ENCODE results near the gene CAMK4. TPM values are rescaled to one million over a fixed set of nuclear protein-coding genes. Genes with fewer than 3 reads are reported as not detected.

CAMK4 gene
- total RNA-seq, 8 experiments from 2014 or later = 0.24 to 12.1 (median 8.7) TPM

GRCh38 chr5:111223101-111223786 is 940 bp upstream of the CAMK4 start:
- Histone ChIP-seq H3K27ac (peak overlapping the region in 1 of 2 donors; percentile 71), H3K4me1 (replicated peaks in 1 of 2) (peaks cover 0 to 2% of the 10 kb centered on the region in 2 donors), H3K4me3 (peak overlapping the region; percentile 55 to 71 (median 60))
- WGBS, 10 experiments = 23 to 100% (median 82%) methylated on average over 1 to 5 of the region's 8 CpGs
- no peak for ATAC-seq (replicated peaks in 6 of 8)
- in situ Hi-C loops (cut with MboI; ENCODE audit: low pct_unique_long_range_greater_than_20kb in 2 of 9, low sequenced_read_pairs in 9 of 9, unreplicated experiment in 9 of 9) = no loop called here

DNA sequence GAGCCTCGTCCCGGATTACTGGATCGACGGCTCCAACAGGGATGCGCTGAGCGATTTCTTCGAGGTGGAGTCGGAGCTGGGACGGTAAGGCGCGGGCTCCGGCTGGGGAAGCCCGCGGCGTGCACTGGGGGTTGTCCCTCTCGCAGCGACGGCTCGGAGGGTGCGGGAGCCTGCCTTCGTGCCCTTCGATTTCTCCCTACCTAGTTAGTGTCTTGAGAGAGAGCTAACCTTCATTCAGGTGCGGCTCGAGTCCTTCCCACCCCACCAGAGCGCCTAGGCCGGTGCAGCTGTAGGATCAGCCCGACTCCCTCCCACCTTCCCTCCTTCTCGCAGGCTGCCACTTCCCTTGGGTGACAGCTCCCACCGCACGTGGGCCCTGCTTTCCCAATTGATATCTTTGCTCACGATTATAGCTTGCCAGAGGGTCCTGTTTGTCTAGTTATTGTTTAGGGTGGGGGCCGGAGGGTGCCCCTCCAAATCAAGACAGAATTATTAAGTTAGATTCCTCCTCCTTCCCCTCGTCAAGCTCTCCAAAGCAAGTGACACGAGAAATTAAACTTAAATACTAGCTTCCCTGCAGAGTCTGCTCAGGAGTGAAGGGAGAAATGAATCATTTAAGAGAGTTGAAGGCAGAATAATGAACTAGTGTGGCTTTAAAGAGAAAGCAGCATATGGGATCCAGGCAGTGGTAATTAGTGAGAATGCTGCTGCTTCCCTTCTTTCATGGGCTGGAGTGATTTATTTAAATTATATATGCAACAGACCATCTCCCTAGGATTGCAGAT is 569 bp downstream of the CAMK4 start:
- peaks cover 0 to 2% of the 10 kb centered on the region in 2 donors for H3K4me1 ChIP-seq (replicated peaks in 1 of 2)
- ATAC-seq (replicated peaks in 6 of 8) = peak in 4 of 8 experiments; percentile 0 to 4 (median 1)
- in situ Hi-C loops (cut with MboI; ENCODE audit: low pct_unique_long_range_greater_than_20kb in 2 of 9, low sequenced_read_pairs in 9 of 9, unreplicated experiment in 9 of 9) = no loop called here
- H3K4me3 ChIP-seq = peak overlapping the region; percentile 55 to 71 (median 60)
- WGBS, 10 experiments = 0 to 22% (median 0%) methylated on average over 1 to 16 of the region's 34 CpGs; no CpG with 5 or more reads in 3 of the 10 experiments
- H3K27ac ChIP-seq = peak overlapping the region in 1 of 2 donors; percentile 17

DNA sequence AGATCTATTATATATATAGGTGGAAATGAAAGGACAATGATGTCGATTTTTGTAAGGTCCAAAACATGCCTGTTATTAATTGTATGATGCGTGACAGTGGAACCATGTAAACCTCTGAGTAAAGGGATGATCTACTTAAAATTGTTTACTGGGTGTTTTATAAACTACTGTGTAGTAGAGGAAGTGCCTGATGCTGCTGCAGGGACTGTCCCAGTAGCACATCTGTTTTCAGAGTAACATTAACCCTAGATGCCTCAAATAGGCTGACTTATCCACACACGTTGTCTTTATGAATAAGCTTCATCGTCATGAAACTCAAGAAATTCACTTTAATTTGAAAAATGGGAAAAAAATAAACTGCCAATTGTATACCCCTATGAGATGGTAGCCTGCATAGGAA is 1.7 kb downstream of the CAMK4 start:
- no peak overlapping the region for H3K27ac ChIP-seq
- peak overlapping the region in 1 of 5 donors; percentile 2 for H3K4me3 ChIP-seq
- in situ Hi-C loops (cut with MboI; ENCODE audit: low pct_unique_long_range_greater_than_20kb in 2 of 9, low sequenced_read_pairs in 9 of 9, unreplicated experiment in 9 of 9) = no loop called here
- 66 to 100% (median 78%) methylated on average over 1 to 4 of the region's 4 CpGs; no CpG with 5 or more reads in 2 of the 10 experiments for WGBS, 10 experiments
- no peak for ATAC-seq (replicated peaks in 6 of 8)
- peaks cover 0 to 2% of the 10 kb centered on the region in 2 donors for H3K4me1 ChIP-seq (replicated peaks in 1 of 2)

GRCh38 chr5:111226556-111226955 is 2.4 kb downstream of the CAMK4 start:
- Histone ChIP-seq H3K4me1 (replicated peaks in 1 of 2) (peaks cover 0 to 2% of the 10 kb centered on the region in 2 donors), H3K4me3 (no peak overlapping the region), H3K27ac (no peak overlapping the region)
- no peak for ATAC-seq (replicated peaks in 6 of 8)
- in situ Hi-C loops (cut with MboI; ENCODE audit: low pct_unique_long_range_greater_than_20kb in 2 of 9, low sequenced_read_pairs in 9 of 9, unreplicated experiment in 9 of 9) = no loop called here
- 61 to 100% (median 92%) methylated on average over 3 to 6 of the region's 6 CpGs for WGBS, 10 experiments

DNA sequence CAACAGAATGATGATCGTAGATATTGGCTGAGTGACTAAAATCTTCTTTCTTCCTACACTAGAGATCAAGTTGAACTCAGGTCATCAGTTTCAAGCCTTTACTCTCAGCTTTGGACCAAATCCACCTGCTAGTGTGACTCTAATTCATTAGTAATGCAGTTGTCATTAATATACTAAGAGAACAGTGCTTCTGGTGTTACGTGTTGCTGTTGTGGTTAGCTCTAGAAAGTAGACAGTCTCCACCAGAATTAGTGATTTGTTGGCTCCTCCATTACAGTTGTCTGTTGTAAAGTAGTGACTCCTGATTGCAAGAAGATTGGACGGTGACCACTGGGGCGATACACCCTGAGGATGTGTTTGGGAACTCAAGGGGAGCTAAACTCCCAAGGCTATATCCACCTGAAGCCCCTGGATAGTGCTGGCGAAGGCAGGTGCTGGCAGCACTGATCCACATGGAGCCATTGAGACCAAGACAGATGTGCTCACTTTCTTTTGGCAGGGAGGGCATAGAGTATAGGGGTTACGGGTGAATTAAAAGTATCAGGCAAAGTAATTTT is 3.1 kb downstream of the CAMK4 start:
- no peak overlapping the region for H3K4me3 ChIP-seq
- no peak overlapping the region for H3K27ac ChIP-seq
- 58 to 100% (median 95%) methylated on average over 1 to 6 of the region's 6 CpGs; no CpG with 5 or more reads in 2 of the 10 experiments for WGBS, 10 experiments
- ATAC-seq (replicated peaks in 6 of 8) = no peak
- in situ Hi-C loops (cut with MboI; ENCODE audit: low pct_unique_long_range_greater_than_20kb in 2 of 9, low sequenced_read_pairs in 9 of 9, unreplicated experiment in 9 of 9) = no loop called here
- H3K4me1 ChIP-seq (replicated peaks in 1 of 2) = peaks cover 0 to 2% of the 10 kb centered on the region in 2 donors

GRCh38 chr5:111227801-111228200 is 3.6 kb downstream of the CAMK4 start:
- in situ Hi-C loops (cut with MboI; ENCODE audit: low pct_unique_long_range_greater_than_20kb in 2 of 9, low sequenced_read_pairs in 9 of 9, unreplicated experiment in 9 of 9) = no loop called here
- H3K4me3 ChIP-seq = no peak overlapping the region
- 0 to 100% (median 70%) methylated on average over 1 to 4 of the region's 4 CpGs for WGBS, 10 experiments
- H3K4me1 ChIP-seq (replicated peaks in 1 of 2) = peaks cover 0 to 2% of the 10 kb centered on the region in 2 donors
- H3K27ac ChIP-seq = no peak overlapping the region
- no peak for ATAC-seq (replicated peaks in 6 of 8)

DNA sequence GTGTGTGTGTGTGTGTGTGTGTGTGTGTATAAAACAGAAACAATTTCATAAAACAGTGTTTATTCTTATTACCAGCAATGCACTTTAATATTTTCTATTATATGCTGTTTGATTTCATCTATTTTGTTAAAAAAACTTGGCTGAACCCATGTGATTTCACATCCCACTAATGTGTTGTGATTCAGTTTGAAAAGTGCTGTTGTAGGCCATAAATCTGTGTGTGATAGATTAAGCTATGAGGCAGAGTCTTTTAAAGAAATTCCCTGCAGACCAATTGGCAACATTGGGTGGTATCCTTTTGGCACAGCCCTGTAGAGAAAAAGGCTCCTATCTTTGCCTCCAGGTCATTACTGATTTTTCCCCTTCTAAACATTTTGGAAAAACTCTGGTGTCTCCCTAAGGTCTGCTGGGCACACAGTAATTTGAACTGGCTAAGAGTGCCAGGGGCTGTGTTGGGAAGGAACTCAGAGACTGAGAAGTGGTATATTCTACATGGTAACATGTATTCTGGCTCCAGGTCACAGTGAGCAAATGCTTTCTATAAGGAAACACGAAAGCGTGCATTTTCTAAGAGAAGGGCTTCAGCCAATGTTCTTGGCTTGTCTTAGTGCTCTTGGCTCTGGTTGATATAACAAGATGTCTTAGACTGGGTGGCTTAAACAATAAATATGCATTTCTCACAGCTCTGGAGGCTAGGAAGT is 4.5 kb downstream of the CAMK4 start:
- Histone ChIP-seq H3K4me3 (no peak overlapping the region), H3K27ac (no peak overlapping the region), H3K4me1 (replicated peaks in 1 of 2) (no peaks in the 10 kb centered on the region)
- no peak for ATAC-seq (replicated peaks in 6 of 8)
- 42 to 100% (median 100%) methylated on average over 1 to 2 of the region's 2 CpGs; no CpG with 5 or more reads in 7 of the 10 experiments for WGBS, 10 experiments
- in situ Hi-C loops (cut with MboI; ENCODE audit: low pct_unique_long_range_greater_than_20kb in 2 of 9, low sequenced_read_pairs in 9 of 9, unreplicated experiment in 9 of 9) = no loop called here

- no peak overlapping the region for H3K27ac ChIP-seq
- 20 to 100% (median 80%) methylated on average over 1 to 5 of the region's 5 CpGs; no CpG with 5 or more reads in 3 of the 10 experiments for WGBS, 10 experiments
- H3K4me3 ChIP-seq = no peak overlapping the region
- in situ Hi-C loops (cut with MboI; ENCODE audit: low pct_unique_long_range_greater_than_20kb in 2 of 9, low sequenced_read_pairs in 9 of 9, unreplicated experiment in 9 of 9) = no loop called here
- no peak for ATAC-seq (replicated peaks in 6 of 8)
- H3K4me1 ChIP-seq (replicated peaks in 1 of 2) = no peaks in the 10 kb centered on the region
These were observed 5.1 kb downstream of the CAMK4 start for GRCh38 chr5:111229221-111229835.

GRCh38 chr5:111229871-111230810 is 6.0 kb downstream of the CAMK4 start:
- WGBS, 10 experiments = 0 to 100% (median 74%) methylated on average over 1 to 4 of the region's 4 CpGs; no CpG with 5 or more reads in 2 of the 10 experiments
- no peak for ATAC-seq (replicated peaks in 6 of 8)
- in situ Hi-C loops (cut with MboI; ENCODE audit: low pct_unique_long_range_greater_than_20kb in 2 of 9, low sequenced_read_pairs in 9 of 9, unreplicated experiment in 9 of 9) = no loop called here
- H3K4me3 ChIP-seq = no peak overlapping the region
- H3K4me1 ChIP-seq (replicated peaks in 1 of 2) = no peaks in the 10 kb centered on the region
- H3K27ac ChIP-seq = no peak overlapping the region

- no peak overlapping the region for H3K27ac ChIP-seq
- H3K4me3 ChIP-seq = no peak overlapping the region
- in situ Hi-C loops (cut with MboI; ENCODE audit: low pct_unique_long_range_greater_than_20kb in 2 of 9, low sequenced_read_pairs in 9 of 9, unreplicated experiment in 9 of 9) = no loop called here
- H3K4me1 ChIP-seq (replicated peaks in 1 of 2) = no peaks in the 10 kb centered on the region
- ATAC-seq (replicated peaks in 6 of 8) = no peak
- WGBS, 10 experiments = 0 to 100% (median 94%) methylated on average over 1 of the region's 1 CpG; no CpG with 5 or more reads in 2 of the 10 experiments
These were observed 6.9 kb downstream of the CAMK4 start for GRCh38 chr5:111231119-111231518.

GRCh38 chr5:111232311-111233051 is 8.3 kb downstream of the CAMK4 start:
- H3K4me1 ChIP-seq (replicated peaks in 1 of 2) = no peaks in the 10 kb centered on the region
- no peak overlapping the region for H3K27ac ChIP-seq
- 0 to 100% (median 25%) methylated on average over 1 of the region's 1 CpG; no CpG with 5 or more reads in 3 of the 10 experiments for WGBS, 10 experiments
- in situ Hi-C loops (cut with MboI; ENCODE audit: low pct_unique_long_range_greater_than_20kb in 2 of 9, low sequenced_read_pairs in 9 of 9, unreplicated experiment in 9 of 9) = no loop called here
- no peak overlapping the region for H3K4me3 ChIP-seq
- ATAC-seq (replicated peaks in 6 of 8) = no peak

All from motor neuron (in vitro differentiated cells).